Measurements from ENCODE around the gene MEX3A.
A peak's percentile ranks its signal among the peaks of the same experiment; 100 is the strongest.
"Not testable (repeated sequence)": the region's sequence is repeated elsewhere in the genome, so short reads cannot be mapped to it uniquely, and the experiment has no call there.

MEX3A gene

DNA sequence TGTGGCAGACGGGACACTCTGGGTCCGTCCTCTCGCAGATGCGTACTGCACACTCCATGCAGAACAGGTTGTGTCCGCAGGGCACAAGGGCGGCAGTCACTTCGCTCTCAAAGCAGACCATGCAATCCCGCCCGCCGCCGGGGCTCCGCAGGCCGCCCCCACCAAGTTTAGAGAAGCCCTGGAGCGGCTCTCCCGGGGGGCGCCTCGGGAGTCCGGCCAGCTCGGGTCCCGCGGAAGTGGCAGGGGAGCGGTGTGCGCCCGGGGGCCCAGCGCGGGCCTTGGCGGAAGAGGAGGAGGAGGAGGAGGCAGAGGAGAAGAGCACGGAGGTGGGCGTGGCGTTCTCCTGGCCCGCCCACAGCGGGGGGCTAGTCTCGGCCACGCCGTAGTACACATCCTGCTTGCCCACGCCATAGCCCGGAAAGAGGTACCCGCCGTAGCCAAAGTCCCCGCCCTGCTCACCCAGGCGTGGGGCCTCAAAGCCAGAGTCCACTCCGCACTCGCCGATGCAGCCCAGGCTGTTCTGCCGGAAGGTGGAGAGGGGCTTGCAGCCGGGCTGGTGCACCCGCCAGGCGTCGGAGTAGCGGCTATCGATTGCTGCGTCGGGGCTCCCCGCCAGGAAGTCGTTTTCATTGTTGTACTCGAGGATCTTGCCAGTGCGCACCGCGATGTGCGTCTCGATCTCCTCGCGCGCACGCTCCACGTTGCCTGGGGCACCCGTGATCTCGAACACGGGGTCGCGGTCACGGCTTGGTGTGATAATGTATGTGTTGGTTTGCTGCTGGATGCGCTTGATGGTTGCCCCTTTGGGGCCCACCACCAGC, 5.4 kb downstream of the MEX3A start:
- no peak for DNase-seq

DNA sequence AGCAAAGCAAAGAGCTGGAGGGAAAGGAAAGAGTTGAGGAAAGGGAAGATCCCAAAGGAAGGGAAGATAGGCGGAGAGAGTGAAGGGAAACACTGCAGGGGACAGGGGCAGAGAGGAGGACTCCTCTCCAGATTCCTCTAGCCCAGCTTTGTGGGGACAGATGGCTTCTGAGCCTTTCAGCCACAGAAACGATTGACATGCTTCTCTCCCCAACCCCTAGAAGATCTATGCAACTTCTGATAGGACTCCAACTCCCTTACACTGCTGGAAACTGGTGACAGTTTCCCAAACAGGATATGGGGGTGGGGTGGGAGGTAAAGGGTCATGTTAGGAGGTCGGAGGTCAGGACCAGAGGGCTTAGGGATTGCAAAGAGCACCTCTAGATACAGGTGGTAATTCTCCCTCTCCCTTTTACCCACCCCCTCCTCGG, 6.5 kb downstream of the MEX3A start:
- no peak for DNase-seq

DNA sequence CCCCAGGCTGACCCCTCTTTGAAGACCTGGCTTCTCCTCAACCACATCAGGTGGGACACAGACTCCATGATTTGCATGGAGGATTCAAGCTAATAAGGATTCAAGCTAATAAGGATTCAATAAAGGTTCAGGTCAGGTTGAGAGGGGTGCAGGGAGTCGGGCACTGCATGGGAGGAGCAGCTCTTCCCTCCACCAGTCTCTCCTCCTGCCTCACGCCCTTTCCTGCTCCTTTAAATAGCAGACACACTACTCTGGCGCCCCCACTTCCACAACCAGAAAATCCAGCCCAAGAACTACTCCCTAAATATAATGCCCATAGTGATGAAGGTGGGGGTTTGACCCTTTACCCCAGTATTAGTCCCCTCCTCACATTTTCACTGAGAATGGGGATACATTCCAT, 7.1 kb downstream of the MEX3A start:
- no peak for DNase-seq

DNA sequence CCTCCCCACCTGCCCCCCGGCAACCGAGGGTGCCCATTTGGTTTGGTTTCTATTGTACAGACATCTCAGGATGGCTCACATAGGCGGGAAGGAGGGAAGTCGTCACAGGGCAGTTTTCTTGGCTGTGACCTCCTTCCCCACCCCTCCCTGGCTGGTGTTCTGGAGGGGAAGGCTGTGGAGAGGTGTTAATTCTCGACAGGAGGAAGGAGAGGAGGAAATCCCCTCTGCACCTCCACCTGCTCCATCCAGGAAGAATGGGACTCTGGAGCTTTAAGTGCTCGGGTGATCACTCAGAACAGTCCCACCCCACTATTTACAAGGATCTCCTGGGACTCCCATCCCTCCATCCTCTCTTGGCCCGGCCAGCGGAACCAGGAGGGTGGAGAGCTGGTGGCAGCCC, 7.6 kb downstream of the MEX3A start:
- no peak for DNase-seq

DNA sequence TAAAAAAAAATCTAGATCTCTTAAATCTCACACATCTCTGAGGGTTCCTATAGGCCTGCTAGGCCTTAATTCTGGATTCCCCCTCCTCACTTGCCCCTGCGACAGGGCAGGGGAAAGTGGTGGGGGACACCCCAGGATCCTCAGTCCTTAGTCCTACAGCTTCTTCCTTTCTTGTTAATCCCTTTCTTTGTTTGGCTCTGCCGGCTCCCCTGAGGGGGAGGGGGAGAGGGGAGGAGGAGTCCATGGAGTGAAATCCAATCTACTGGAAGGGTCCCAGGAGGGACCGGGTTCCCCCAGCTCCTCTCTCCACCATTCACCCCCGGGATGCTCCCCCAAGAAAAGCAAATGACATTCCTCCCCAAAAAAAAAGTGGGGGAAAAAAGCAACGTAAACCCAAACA, 8.5 kb downstream of the MEX3A start:
- no peak for DNase-seq

DNA sequence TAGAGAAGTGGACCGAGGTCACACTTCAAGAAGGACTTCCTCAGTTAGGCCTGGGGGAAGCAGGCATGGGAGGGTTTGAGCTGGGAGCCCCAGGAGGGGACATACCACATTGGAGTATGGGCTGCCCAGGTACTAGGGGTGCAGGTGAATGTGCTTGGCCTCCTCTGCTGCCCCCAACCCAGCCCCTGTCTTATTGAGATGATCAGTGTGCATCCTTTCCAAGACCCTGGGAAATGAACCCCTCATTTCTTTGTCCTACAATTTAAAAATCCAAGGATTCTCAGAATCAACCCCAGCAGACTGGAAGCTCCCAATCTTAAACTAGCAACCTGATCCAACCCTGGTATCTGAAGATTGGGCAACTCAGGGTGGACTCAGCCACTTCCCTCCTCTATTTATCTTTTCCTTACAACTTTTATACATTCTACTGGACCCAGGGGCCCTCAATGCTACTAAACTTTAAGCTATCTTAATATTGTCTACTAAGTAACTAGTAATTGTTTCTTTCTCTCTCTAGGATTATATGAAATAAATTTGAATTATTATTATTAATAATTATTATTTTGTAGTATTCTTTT, 9.1 kb downstream of the MEX3A start:
- no peak for DNase-seq

DNA sequence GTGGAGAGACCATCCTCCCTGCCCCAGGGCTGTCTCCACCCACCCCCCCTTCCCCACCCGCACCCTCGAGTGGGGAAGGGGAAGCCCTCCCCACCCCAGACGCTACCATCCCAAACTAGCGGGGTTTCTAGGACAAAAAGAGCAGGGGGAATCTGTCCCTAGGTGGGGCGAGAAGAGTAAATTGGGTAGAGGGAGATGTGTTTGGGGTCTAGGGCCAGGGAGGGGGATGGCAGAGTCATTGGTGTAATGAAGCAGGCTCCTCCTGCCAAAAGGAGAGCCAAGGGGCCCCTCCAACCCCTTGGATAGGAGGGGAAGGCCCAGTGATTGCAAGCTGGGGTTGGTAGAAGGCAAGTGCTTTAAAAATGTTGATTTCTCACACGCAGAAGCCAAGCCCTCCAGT, 10.0 kb downstream of the MEX3A start:
- DNase-seq, result no peak

DNA sequence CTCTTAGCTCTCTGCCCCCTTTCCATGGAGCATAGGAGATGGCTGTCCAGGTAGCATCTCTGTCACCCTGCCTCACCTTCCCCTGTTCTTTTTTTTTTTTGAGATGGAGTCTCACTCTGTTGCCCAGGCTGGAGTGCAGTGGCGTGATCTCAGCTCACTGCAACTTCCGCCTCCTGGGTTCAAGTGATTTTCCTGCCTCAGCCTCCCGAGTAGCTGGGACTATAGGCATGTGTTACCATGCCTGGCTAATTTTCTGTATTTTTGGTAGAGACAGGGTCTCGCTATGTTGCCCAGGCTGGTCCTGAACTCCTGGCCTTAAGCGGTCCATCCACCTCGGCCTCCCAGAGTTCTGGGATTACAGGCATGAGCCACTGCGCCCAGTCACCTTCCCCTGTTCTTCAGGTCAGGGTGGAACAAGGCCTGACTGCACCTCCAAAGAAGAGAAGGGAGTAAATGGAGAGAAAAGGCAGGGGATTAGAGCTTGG, 10.9 kb downstream of the MEX3A start:
- not testable (repeated sequence) for DNase-seq

DNA sequence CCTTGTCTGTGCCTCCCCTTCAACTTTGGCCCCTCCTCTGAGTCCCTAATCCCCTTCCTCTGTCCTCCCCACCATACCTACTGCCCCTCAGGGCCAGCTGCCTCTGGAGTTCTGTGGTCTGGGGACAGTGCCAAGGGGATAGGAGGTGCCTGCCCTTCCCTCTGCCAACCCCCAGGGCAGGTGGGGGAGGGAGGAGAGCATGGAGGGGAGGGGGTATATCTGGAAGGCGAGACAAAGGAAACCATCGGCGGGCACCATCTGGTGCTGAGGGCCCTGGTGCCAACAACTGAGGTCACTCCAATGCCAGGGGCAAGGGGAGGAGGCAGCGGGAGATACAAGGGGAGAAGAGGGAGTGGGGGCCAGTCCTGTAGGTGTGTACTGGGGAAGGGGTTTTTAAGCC, 11.7 kb downstream of the MEX3A start:
- DNase-seq, result no peak

DNA sequence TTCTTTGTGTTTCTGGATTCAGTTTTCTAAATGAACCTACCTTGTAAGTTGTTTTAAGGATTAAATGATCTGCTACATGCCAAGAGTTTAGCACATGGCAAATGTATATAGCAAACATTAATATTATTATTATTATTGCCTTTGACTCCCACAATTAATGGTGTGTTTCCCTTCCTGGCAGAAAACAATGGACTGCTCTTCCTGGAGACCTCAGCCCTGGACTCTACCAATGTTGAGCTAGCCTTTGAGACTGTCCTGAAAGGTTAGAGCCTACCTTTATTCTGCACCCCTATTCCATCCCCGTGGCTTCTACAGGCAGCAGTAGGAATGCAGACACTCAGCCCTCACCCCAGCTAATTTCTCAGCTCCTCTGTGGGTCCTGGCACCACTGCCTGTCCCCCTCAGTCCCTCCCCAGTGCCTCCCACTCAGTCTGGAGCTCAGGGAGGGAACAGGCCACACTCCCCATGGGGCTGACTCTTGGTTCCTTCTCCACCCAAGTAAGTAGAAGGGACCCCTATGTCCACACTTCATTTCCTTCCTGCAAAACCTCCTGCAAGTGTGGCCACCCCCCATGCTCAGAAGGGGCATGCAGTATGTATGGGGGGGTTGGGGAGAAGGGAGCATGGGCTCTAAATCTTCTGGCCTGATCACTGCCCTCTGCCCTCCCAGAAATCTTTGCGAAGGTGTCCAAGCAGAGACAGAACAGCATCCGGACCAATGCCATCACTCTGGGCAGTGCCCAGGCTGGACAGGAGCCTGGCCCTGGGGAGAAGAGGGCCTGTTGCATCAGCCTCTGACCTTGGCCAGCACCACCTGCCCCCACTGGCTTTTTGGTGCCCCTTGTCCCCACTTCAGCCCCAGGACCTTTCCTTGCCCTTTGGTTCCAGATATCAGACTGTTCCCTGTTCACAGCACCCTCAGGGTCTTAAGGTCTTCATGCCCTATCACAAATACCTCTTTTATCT, 12.5 kb downstream of the MEX3A start:
- no peak for DNase-seq

DNA sequence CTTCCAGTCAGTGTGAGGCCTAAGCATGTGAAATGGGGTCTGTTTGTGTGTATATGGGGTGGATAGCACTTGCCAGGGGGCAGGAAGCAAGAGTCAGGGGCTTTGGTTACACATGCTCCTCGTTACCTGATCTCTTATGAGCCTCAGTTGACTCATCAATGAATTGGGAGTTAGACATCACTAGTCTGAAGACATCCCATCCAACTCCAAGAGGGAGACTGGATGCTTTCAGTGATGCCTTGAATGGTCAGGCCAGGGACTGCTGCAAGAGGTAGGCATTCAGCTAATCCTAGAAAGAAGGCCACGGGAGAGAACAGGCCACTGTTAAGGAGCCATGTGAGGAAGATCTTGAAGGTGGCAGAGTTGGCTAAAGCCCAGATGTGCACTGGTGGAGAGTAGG, 15.0 kb downstream of the MEX3A start:
- DNase-seq, result no peak

DNA sequence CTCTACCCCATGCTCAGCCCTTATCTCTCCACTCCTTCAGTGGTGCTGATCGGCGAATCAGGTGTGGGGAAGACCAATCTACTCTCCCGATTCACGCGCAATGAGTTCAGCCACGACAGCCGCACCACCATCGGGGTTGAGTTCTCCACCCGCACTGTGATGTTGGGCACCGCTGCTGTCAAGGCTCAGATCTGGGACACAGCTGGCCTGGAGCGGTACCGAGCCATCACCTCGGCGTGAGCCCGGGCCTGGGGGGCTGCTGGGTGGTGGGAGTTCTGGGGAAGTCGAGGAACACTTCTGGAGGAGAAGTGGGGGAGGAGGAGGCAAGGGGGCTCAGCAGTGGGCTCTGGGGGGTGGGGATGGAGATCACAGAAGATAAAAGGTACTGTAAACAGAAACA, 16.4 kb downstream of the MEX3A start:
- no peak for DNase-seq

DNA sequence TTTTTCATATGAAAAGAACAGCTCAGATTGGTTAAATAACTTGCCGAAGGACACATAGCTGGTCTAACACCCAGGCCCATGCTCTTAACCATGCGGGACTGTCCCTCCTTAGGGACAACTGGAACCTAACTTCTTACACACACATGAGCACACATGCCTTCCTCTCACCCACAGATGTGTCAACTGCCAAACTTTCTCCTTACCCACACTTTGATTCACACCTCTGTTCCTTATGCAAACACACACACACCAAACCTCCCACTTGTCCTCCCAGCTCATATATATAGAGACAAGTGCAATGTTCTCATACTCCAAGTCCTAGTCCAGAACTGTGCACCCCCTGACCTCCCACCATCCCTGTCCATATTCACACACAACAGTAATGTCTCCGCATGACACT, 17.1 kb downstream of the MEX3A start:
- no peak for DNase-seq

DNA sequence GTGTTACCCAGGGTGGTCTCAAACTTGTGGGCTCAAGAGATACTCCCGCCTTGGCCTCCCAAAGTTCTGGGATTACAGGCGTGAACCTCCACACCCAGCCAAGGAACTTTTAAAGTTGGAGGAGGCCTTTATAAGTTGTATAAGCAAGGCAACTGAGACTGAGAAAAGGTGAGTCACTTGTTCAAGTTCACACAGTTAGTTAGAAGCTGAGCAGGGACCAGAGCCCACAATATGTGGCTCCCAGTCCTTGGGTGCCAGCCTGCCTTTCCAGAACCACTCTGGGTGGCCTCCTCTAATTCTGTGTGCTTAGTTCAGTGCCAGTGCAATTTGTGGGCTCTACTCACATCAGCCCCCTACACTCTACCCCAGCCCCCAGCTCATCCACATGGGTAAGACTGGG, 17.6 kb downstream of the MEX3A start:
- no peak for DNase-seq

DNA sequence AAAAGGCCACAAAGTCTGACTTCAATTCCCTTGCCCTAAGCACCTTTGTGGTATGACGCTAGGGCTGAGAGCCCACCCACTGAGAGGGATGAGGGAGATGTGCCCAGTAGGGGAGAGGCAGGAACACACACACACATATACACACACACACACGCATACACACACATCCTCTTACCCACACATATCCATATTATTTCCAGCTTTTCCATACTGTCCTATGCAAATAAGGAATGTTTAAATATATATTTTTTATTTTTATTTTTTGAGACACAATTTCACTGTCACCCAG, 18.3 kb downstream of the MEX3A start:
- no peak for DNase-seq

DNA sequence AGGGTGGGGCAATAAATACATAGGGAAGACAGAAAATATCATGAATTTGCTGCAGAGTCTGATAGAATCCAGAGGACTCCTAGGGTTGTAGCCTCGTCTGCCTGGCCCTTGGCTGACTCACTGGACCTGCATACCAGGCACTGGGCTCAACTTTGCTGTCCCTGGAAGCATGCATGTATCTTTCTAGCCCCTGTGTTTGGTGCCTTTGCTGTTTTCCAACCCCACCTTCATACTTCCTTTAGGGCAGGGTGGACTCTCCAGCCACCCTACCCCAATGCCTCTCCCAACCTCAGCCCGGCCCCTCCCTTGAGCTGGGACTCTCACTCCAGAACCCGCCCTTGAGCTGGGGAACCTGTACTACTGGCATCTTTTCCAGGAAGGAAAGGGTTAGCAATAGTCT, 20.1 kb downstream of the MEX3A start:
- no peak for DNase-seq

DNA sequence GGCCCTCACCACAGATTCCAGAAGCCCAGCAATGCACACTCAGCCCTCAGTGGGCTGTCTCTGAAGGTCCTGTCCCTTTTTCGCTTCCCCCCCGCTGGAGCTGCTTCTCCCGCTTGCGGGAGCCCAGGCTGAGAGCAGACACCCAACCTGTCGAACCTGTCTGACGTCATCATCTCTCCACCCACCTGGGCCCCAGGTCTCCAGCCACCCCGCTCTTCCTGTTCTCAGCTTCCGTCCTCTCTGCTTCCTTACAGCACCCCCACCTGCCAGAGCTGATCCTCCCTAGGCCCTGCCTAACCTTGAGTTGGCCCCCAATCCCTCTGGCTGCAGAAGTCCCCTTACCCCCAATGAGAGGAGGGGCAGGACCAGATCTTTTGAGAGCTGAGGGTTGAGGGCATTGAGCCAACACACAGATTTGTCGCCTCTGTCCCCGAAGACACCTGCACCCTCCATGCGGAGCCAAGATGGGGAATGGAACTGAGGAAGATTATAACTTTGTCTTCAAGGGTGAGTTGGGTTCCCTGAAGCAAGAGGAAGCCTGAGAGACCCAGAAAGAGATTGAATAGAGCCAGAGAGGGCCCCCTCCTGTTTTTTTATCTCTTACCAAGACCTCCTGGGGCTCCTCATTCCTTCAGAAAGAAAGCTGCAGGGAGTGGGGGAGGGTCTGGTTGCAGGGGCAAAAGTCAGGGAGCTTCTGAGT, 21.2 kb downstream of the MEX3A start, which contains the start of gene RAB25:
Gene RAB25 (plus strand): TSS at position 224 of the 700 bp plus-strand sequence. CDS start 241 bp downstream, at position 465.
- DNase-seq, result no peak

DNA sequence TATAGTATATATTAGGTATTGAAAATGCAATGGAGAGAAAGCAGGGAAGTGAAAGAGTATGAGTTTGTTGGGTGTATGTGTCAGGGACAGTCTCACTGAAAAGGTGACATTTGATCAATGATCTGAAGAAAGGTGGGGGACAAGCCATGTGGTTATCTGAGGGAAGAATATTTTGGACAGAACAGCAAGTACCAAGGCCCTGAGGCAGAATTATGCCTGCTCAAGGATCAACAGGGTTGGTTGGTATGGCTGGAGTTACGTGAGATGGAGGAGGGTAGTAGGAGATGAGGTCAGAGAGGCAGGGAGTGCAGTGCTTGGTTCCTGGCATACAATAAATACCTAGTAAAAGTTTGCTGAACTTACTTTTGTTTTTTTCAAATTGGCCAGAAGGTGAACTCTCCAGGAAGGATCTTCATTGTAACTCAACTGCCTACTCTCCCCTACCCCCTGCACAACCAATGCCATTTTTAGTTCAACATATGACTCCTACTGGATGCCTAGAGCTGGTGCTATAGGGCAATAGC, 25.9 kb downstream of the MEX3A start:
- no peak for DNase-seq

DNA sequence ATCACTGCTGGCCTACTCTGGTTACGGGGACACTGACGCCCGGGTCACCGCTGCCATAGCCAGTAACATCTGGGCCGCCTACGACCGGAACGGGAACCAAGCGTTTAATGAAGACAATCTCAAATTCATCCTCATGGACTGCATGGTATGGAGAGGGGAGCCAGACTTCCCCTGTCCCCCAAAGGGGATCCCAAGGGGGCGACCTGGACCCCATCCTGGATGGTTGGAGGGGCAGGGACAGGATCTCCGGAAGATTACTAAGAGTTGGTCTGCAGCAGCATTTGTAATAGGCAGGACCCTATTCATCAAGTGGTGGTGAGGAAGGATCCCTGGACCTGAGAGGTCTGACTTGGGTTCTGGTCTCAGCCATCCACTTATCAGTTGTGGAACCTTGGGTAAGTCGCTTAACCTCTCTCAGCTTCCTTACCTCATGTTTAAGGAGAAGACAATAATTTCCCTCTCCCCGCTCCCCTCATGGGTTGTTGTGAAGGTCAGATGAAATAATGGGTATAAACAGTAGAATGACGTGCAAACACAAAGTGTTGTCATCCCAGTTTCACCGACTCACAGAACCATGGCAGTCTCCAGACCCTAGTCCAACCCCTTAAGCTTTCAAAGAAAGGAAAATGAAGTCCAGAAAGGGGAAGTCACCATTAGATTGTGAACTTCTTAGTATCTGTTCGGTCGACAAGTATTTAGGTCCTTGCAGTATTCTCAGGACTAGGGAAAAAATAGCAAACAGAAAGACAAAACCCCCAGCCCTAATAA, 26.8 kb downstream of the MEX3A start:
- no peak for DNase-seq

DNA sequence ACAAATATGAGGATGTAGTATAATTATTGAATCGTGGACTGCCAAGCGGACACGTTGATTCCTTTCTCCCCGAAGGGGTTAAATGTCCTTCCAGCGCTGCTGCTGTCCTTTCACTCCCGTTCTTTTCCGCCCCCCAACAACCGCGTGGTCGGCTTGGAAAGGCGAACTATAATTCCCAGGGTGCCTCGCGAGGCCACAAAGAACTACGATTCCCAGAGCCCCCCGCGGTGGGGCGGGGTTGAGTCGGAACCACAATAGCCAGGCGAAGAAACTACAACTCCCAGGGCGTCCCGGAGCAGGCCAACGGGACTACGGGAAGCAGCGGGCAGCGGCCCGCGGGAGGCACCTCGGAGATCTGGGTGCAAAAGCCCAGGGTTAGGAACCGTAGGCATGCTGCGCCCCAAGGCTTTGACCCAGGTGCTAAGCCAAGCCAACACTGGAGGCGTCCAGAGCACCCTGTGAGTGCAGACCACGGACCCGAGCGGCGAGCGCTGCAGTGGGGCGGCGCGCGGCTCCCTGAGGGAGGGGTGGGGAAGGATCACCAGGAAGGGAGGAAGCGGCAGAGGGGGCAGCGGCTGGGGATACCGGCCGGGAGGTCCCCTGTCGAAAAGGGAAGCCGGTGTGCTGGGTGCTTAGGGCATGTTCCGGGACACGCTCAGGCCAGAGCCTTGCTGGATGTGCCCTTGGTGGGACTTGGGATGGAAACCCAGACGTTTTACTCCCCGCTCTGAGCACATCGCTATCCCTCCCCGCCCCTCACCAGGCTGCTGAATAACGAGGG, 27.6 kb downstream of the MEX3A start, which contains the start of gene LAMTOR2:
Gene LAMTOR2 (plus strand): TSS at position 283 of the 781 bp plus-strand sequence. CDS start 108 bp downstream, at position 391.
- peak; percentile 86 to 93 (median 92) for DNase-seq

Measured in stimulated activated naive CD4-positive, alpha-beta T cell (primary cell).